Kidney (tissue), 14 donors: ENCODE measurements around the gene FKBP4. TPM values are rescaled to one million over a fixed set of nuclear protein-coding genes. Genes with fewer than 3 reads are reported as not detected.
"Not testable (repeated sequence)": the region's sequence is repeated elsewhere in the genome, so short reads cannot be mapped to it uniquely, and the experiment has no call there.

Source experiments
- DNase-seq, 5 donors: peaks; one replicate each; pipeline ENCODE4 v3.0.0-alpha.2; 2013 to 2020
- FAIRE-seq: peaks from 2 replicates; lab custom pipeline; 2012; peaks lifted over from hg19 to GRCh38; lab: Jason Lieb, UNC
- H3K27ac ChIP-seq, 2 donors: one replicate each; pipeline ENCODE4 v1.7.0; 2013; ENCODE audit warnings: low read depth in 2 of 2, low read length in 2 of 2, inconsistent platforms in 1 of 2
- H3K27me3 ChIP-seq: one replicate; pipeline ENCODE4 v1.7.1; 2013; ENCODE audit warnings: low read length, inconsistent platforms; ENCODE audit not compliant: control insufficient read depth, insufficient read depth
- H3K36me3 ChIP-seq, 3 donors: one replicate each; pipeline versions ENCODE4 v1.7.0 to v1.7.1; 2013; ENCODE audit warnings: low read length in 3 of 3, control low read depth in 1 of 3, inconsistent platforms in 1 of 3; ENCODE audit not compliant: insufficient read depth in 3 of 3, control insufficient read depth in 2 of 3
- H3K4me1 ChIP-seq, 3 donors: one replicate each; pipeline versions ENCODE4 v1.7.0 to v1.7.1; 2013; ENCODE audit warnings: low read length in 3 of 3, inconsistent platforms in 1 of 3, low read depth in 1 of 3; ENCODE audit not compliant: control insufficient read depth in 2 of 3, insufficient read depth in 2 of 3
- H3K4me3 ChIP-seq, 3 donors: one replicate each; pipeline versions ENCODE4 v1.7.0 to v1.8.1; 2013; ENCODE audit warnings: low read length in 3 of 3, control low read depth in 1 of 3, inconsistent platforms in 1 of 3
- H3K9ac ChIP-seq, 3 donors: one replicate each; pipeline versions ENCODE4 v1.7.0 to v1.7.1; 2013; ENCODE audit warnings: low read length in 3 of 3, control low read depth in 1 of 3, inconsistent platforms in 1 of 3
- H3K9me3 ChIP-seq, 3 donors: one replicate each; pipeline versions ENCODE4 v1.7.0 to v1.7.1; 2013; ENCODE audit warnings: low read length in 3 of 3, control low read depth in 1 of 3, inconsistent platforms in 1 of 3; ENCODE audit not compliant: control insufficient read depth in 2 of 3, insufficient read depth in 1 of 3
- CTCF ChIP-seq: IDR thresholded peaks from 3 replicates; pipeline ENCODE4 v1.5.1; 2012; ENCODE audit warnings: mild to moderate bottlenecking, moderate library complexity, borderline replicate concordance; ENCODE audit not compliant: insufficient read depth; ENCODE audit errors: extremely low read depth
- intact Hi-C: fragments of 100-400 bp; cut with DNase I; formaldehyde crosslinking; loops from one replicate; pipeline ENCODE4 v1.11.1; 2022
- polyA plus RNA-seq: library from polyadenylated mRNA; stranded (reverse); fragments of 350-450 nt; fragmentation: Illumina TruSeq; extraction: RNeasy Lipid Tissue Mini Kit (QIAGEN cat#74804); gene quantifications from one replicate; pipeline ENCODE4 v1.2.3, GENCODE V29; 2014; ENCODE audit warnings: low read depth, low replicate concordance; ENCODE audit not compliant: insufficient read depth
- total RNA-seq: library from RNA; stranded (reverse); fragmentation: NEBNext Ultra II Directional; extraction: Animal tissue kit (Norgen Biotek cat#: 25700); gene quantifications from one replicate; pipeline ENCODE4 v1.2.1, GENCODE V29; 2021
- donor health status: control.
- donor health status: control.
- donor health status: control.
- donor health status: control.
- donor health status: control.
- donor health status: DM: yes; HTN: yes; CAD: no.
- donor health status: Normal renal cell carcinoma (clear cell type).

FKBP4 gene
- total and polyA plus RNA-seq, 2 donors from 2014 or later: 70.2 to 114 TPM

GRCh38 chr12:2768224-2768961 lies 26.4 kb upstream of the FKBP4 start:
- Histone ChIP-seq H3K36me3 (no peaks in the 10 kb centered on the region), H3K4me3 (no peak overlapping the region), H3K9me3 (no peaks in the 10 kb centered on the region), H3K4me1 (no peaks in the 10 kb centered on the region), H3K27me3 (no peaks in the 10 kb centered on the region), H3K27ac (no peak overlapping the region), H3K9ac (no peak overlapping the region)
- intact Hi-C loops: no loop called here
- no peak for TF ChIP-seq CTCF
- DNase-seq (no peak), FAIRE-seq (no peak)

- intact Hi-C loops: no loop called here
- no peak for FAIRE-seq
- Histone ChIP-seq H3K9me3 (no peaks in the 10 kb centered on the region), H3K36me3 (no peaks in the 10 kb centered on the region), H3K27ac (no peak overlapping the region), H3K4me1 (no peaks in the 10 kb centered on the region), H3K27me3 (no peaks in the 10 kb centered on the region), H3K4me3 (no peak overlapping the region), H3K9ac (no peak overlapping the region)
- DNase-seq: no peak
- no peak for TF ChIP-seq CTCF
Observed at GRCh38 chr12:2769866-2770533, 24.8 kb upstream of the FKBP4 start.

DNA sequence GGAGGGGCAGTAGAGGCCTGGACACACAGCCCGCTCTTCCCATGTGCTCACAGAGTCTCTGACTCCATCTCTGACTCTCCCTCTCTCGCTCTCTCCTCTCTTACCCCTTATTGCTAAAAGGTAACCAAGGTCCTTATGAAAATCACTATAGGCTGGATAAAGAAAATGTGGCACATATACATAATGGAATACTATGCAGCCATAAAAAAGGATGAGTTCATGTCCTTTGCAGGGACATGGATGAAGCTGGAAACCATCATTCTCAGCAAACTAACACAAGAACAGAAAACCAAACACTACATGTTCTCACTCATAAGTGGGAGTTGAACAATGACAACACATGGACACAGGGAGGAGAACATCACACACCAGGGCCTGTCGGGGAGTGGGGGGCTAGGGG lies 24.2 kb upstream of the FKBP4 start:
- H3K9me3 ChIP-seq, H3K9ac ChIP-seq, intact Hi-C loops, FAIRE-seq, H3K27ac ChIP-seq, H3K27me3 ChIP-seq, H3K36me3 ChIP-seq, H3K4me3 ChIP-seq, DNase-seq, H3K4me1 ChIP-seq: not testable (repeated sequence)

GRCh38 chr12:2772370-2772769 lies 22.4 kb upstream of the FKBP4 start:
- intact Hi-C loops: no loop called here
- Histone ChIP-seq H3K36me3 (no peaks in the 10 kb centered on the region), H3K9me3 (no peaks in the 10 kb centered on the region), H3K4me1 (no peaks in the 10 kb centered on the region), H3K4me3 (no peak overlapping the region), H3K27ac (no peak overlapping the region), H3K9ac (no peak overlapping the region), H3K27me3 (no peaks in the 10 kb centered on the region)
- no peak for TF ChIP-seq CTCF
- DNase-seq (no peak), FAIRE-seq (no peak)
